ENCODE measurements around the gene MAS1.

GRCh38 chr6:159880412-159880975 lies 10.3 kb upstream of the MAS1 start:
- TF ChIP-seq CTCF (IDR thresholded peaks at IDR 0.05) (no peak), POLR2A (IDR thresholded peaks at IDR 0.05) (no peak)
